ENCODE measurements around the gene PRIM1. TPM values are rescaled to one million over a fixed set of nuclear protein-coding genes. Genes with fewer than 3 reads are reported as not detected.
A peak's percentile ranks its signal among the peaks of the same experiment; 100 is the strongest.

The PRIM1 gene
- total RNA-seq, 1 donor from 2014 or later, result 2.0 TPM

DNA sequence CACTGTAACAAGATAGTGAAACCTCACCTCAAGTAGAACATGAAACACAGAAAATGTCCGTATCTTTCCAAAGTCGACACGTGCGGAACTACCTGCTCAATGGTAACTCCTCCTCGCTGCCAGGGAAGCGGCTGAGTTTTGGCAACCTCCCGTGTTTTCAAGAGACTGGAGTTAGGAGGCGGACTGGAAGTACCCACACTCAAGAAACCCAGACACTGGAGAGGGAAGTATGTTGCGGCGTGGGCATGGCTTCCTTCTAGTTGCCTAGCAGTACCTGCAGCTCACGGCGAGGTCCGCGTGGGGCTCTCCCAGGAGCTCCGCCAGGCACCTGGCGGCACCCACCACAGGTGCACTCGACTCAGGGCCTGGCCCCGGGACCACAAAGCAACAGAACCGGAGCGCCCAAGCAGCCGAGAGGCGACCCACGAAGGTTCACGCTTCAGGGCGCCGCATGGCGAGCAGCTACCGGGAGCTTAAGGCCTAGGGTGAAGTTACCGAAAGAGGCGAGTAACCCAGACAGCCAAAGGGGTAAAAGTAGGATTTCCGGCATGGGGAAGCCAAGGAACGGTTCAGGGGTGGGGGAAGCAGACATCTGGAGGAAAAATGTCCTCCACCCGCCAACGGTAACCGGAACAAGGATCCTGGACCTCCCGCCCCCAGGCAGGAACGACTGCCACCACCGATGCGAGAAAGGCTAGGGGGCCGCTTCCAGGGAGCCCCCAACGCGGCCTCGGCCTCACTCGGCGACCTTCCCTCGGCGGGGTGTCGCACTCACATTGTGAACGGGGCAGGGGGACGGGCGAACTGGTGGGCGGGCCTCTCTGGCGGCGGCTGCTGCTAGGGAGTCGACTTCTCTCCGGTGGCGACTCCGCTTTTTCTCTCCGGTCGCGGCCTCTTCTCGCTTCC is 64.6 kb downstream of the PRIM1 start:
- peak; percentile 85 for DNase-seq (ENCODE audit: low spot score)
- intact Hi-C loops (cut with DNase I), result loop anchor here (1.0 to 2.0 kb wide), 3 partner anchors 38 to 51 kb away; partner anchors contain the start of genes ATP5F1B and NACA

GRCh38 chr12:56684745-56685359 is 67.3 kb downstream of the PRIM1 start:
- intact Hi-C loops (cut with DNase I), result no loop called here
- no peak for DNase-seq (ENCODE audit: low spot score)

DNA sequence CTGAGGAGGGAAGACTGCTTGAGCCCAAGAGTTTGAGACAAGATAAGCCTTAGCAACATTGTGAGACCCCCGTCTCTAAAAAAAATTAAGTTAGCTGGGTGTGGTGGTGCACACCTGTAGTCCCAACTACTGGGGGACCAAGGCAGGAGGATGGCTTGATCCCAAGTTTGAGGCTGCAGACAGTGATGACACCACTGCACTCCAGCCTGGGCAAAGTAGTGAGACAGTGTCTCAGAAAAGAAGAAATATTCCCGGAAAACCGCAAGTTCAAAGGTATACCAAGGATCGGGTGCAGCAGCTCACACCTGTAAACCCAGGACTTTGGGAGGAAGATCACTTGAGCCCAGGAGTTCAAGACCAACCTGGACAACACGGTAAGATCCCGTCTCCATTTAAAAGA is 69.8 kb downstream of the PRIM1 start:
- intact Hi-C loops (cut with DNase I), result no loop called here
- no peak for DNase-seq (ENCODE audit: low spot score)

Other genes with a start within 250 kb of the PRIM1 start
- 23.0 TPM for gene RBMS2, start 230.5 kb downstream of the PRIM1 start, total RNA-seq
- 49.0 TPM for gene BAZ2A, start 122.0 kb downstream of the PRIM1 start, total RNA-seq
- 2,154 TPM for gene ATP5F1B, start 106.3 kb downstream of the PRIM1 start, total RNA-seq
- 121 TPM for gene PTGES3, start 64.0 kb downstream of the PRIM1 start, total RNA-seq
- gene NACA, start 27.0 kb downstream of the PRIM1 start, total RNA-seq, result 441 TPM
- not detected for gene HSD17B6, start 11.0 kb upstream of the PRIM1 start, total RNA-seq
- 0.27 TPM for gene SDR9C7, start 182.1 kb upstream of the PRIM1 start, total RNA-seq
- gene RDH16, start 205.3 kb upstream of the PRIM1 start, total RNA-seq, result 0.22 TPM